GM21528 (cell line): ENCODE measurements around the gene GPR17.

ENCODE experiments used
- ATAC-seq: cut with Tn5 transposase; IDR thresholded peaks from one replicate; pipeline ENCODE4 v1.9.1; 2021; ENCODE audit warnings: mild to moderate bottlenecking, moderate library complexity; ENCODE audit not compliant: unreplicated experiment, low FRiP score

The GPR17 gene

GRCh38 chr2:127665267-127665893, 19.4 kb downstream of the GPR17 start:
- no peak for ATAC-seq

GRCh38 chr2:127669056-127669455, 23.1 kb downstream of the GPR17 start:
- no peak for ATAC-seq

GRCh38 chr2:127670055-127670956, 24.4 kb downstream of the GPR17 start:
- ATAC-seq: no peak

GRCh38 chr2:127670957-127671290, 25.0 kb downstream of the GPR17 start:
- no peak for ATAC-seq

GRCh38 chr2:127671557-127672302, 25.8 kb downstream of the GPR17 start:
- ATAC-seq: no peak

GRCh38 chr2:127672341-127673224, 26.6 kb downstream of the GPR17 start:
- ATAC-seq: no peak

GRCh38 chr2:127673291-127674069, 27.5 kb downstream of the GPR17 start:
- no peak for ATAC-seq

- ATAC-seq: no peak
Observed at GRCh38 chr2:127674241-127675209, 28.6 kb downstream of the GPR17 start.

GRCh38 chr2:127675331-127676261, 29.6 kb downstream of the GPR17 start, which contains the start of gene LIMS2:
Gene LIMS2 (minus strand): TSS chr2:127675530. CDS start chr2:127675024, 506 bp downstream.
- no peak for ATAC-seq

GRCh38 chr2:127676906-127677305, 31.0 kb downstream of the GPR17 start:
- no peak for ATAC-seq

- no peak for ATAC-seq
Observed at GRCh38 chr2:127678531-127678930, 32.6 kb downstream of the GPR17 start.

- ATAC-seq: no peak
Observed at GRCh38 chr2:127678991-127679390, 33.0 kb downstream of the GPR17 start.

- ATAC-seq: no peak
Observed at GRCh38 chr2:127679680-127680361, 33.9 kb downstream of the GPR17 start.

- no peak for ATAC-seq
Observed at GRCh38 chr2:127680706-127681287, 34.8 kb downstream of the GPR17 start.

- no peak for ATAC-seq
Observed at GRCh38 chr2:127681288-127681804, 35.4 kb downstream of the GPR17 start.
